HL-60 (cell line): ENCODE results near the gene NFIB.

ENCODE experiments used
- DNase-seq, 2 experiments: peaks; one replicate each; pipeline ENCODE4 v3.0.0-alpha.2; 2010 to 2020; ENCODE audit warnings: low read depth in 1 of 2, low spot score in 1 of 2
- H3K27ac ChIP-seq: fragments of 250-450 bp; sonication (Bioruptor Pico); replicated peaks from 2 replicates; pipeline ENCODE4 v1.5.1; 2020; ENCODE audit warnings: mild to moderate bottlenecking, moderate library complexity
- H3K27me3 ChIP-seq: fragments of 250-450 bp; sonication (Bioruptor Pico); 2 replicates; pipeline ENCODE4 v1.5.1; 2021; ENCODE audit warnings: mild to moderate bottlenecking, moderate library complexity; ENCODE audit not compliant: insufficient read depth, poor library complexity, severe bottlenecking
- H3K4me3 ChIP-seq: replicated peaks from 2 replicates; pipeline ENCODE4 v1.5.1; 2011; ENCODE audit warnings: mild to moderate bottlenecking, control low read depth, low read length; ENCODE audit not compliant: insufficient read depth
- CTCF ChIP-seq: IDR thresholded peaks from one replicate; pipeline ENCODE4 v1.5.1; 2011; ENCODE audit warnings: low read length, control low read depth, inconsistent platforms; ENCODE audit not compliant: insufficient read depth
- GABPA ChIP-seq: IDR thresholded peaks from 2 replicates; pipeline ENCODE4 v1.6.1; 2012; ENCODE audit warnings: low read depth
- POLR2AphosphoS5 ChIP-seq: IDR thresholded peaks from 2 replicates; pipeline ENCODE4 v1.6.1; 2012; ENCODE audit warnings: low read depth
- REST ChIP-seq: IDR thresholded peaks from 2 replicates; pipeline ENCODE4 v1.6.1; 2012; ENCODE audit warnings: low read depth; ENCODE audit not compliant: insufficient replicate concordance
- SPI1 ChIP-seq: IDR thresholded peaks from 2 replicates; pipeline ENCODE4 v1.6.1; 2012; ENCODE audit warnings: low read depth, mild to moderate bottlenecking, borderline replicate concordance

The NFIB gene

GRCh38 chr9:14350754-14351153 is 36.8 kb upstream of the NFIB start:
- H3K4me3 ChIP-seq = no peak overlapping the region
- TF ChIP-seq POLR2AphosphoS5 (no peak), CTCF (no peak)
- no peak for DNase-seq
- H3K27ac ChIP-seq = no peak overlapping the region
- peaks cover 3% of the 10 kb centered on the region for H3K27me3 ChIP-seq

- no peak for DNase-seq
- TF ChIP-seq CTCF (no peak), GABPA (no peak), SPI1 (no peak), REST (no peak), POLR2AphosphoS5 (no peak)
- H3K4me3 ChIP-seq = no peak overlapping the region
- peaks cover 3% of the 10 kb centered on the region for H3K27me3 ChIP-seq
- no peak overlapping the region for H3K27ac ChIP-seq
Measured at GRCh38 chr9:14350349-14350728, 36.4 kb upstream of the NFIB start.

GRCh38 chr9:14349447-14350348 is 35.8 kb upstream of the NFIB start:
- H3K27ac ChIP-seq = no peak overlapping the region
- no peak for DNase-seq
- TF ChIP-seq CTCF (no peak), REST (no peak), SPI1 (no peak), GABPA (no peak)
- peaks cover 3% of the 10 kb centered on the region for H3K27me3 ChIP-seq
- H3K4me3 ChIP-seq = no peak overlapping the region

- Histone ChIP-seq H3K27me3 (peaks cover 3% of the 10 kb centered on the region), H3K4me3 (no peak overlapping the region), H3K27ac (no peak overlapping the region)
- TF ChIP-seq POLR2AphosphoS5 = no peak
- TF ChIP-seq REST = no peak
- TF ChIP-seq SPI1 = no peak
- TF ChIP-seq GABPA = no peak
- TF ChIP-seq CTCF = no peak
- DNase-seq = no peak
Measured at GRCh38 chr9:14349146-14349446, 35.2 kb upstream of the NFIB start.
